OCI-LY3 (cell line): Measurements from ENCODE around the gene B4GALNT1.

Experiments used
- H2AFZ ChIP-seq: fragments of 200-600, 300-600 bp; shearing (Covaris generic); 2 replicates; pipeline ENCODE4 v1.6.0; 2014; ENCODE audit warnings: antibody characterized with exemption, low read depth, low read length
- H3K27ac ChIP-seq: fragments of 200-600, 300-600 bp; sonication (generic); 2 replicates; pipeline ENCODE4 v1.5.1; 2014; ENCODE audit warnings: mild to moderate bottlenecking, low read length, moderate library complexity, mixed read lengths
- H3K27me3 ChIP-seq: fragments of 200-600, 300-600 bp; sonication (generic); 2 replicates; pipeline ENCODE4 v1.6.1; 2014; ENCODE audit warnings: low read depth, low read length, mixed read lengths
- H3K36me3 ChIP-seq: fragments of 200-600, 300-600 bp; sonication (generic); replicated peaks from 2 replicates; pipeline ENCODE3; 2014; ENCODE audit warnings: low read depth, low read length, mixed read lengths
- H3K4me1 ChIP-seq: fragments of 300-600, 200-600 bp; sonication (generic); 2 replicates; pipeline ENCODE4 v1.6.1; 2014; ENCODE audit warnings: low read length, mixed read lengths
- H3K4me2 ChIP-seq: fragments of 200-600, 300-600 bp; sonication (generic); 2 replicates; pipeline ENCODE4 v1.6.1; 2014; ENCODE audit warnings: low read length, mixed read lengths
- H3K4me3 ChIP-seq: fragments of 300-600, 200-600 bp; sonication (generic); 2 replicates; pipeline ENCODE4 v1.5.1; 2014; ENCODE audit warnings: antibody characterized with exemption, mild to moderate bottlenecking, low read length, moderate library complexity
- H3K79me2 ChIP-seq: fragments of 300-600, 200-600 bp; shearing (Covaris generic); 2 replicates; pipeline ENCODE4 v1.6.1; 2014; ENCODE audit warnings: mild to moderate bottlenecking, low read length, mixed read lengths
- H3K9ac ChIP-seq: fragments of 300-600, 200-600 bp; shearing (Covaris generic); 2 replicates; pipeline ENCODE4 v1.6.0; 2014; ENCODE audit warnings: mild to moderate bottlenecking, low read length, moderate library complexity
- H3K9me3 ChIP-seq: fragments of 200-600, 300-600 bp; shearing (Covaris generic); 2 replicates; pipeline ENCODE4 v1.6.1; 2014; ENCODE audit warnings: low read length, mixed read lengths; ENCODE audit not compliant: insufficient read depth
- H4K20me1 ChIP-seq: fragments of 200-600, 300-600 bp; sonication (generic); 2 replicates; pipeline ENCODE4 v1.6.1; 2016; ENCODE audit warnings: low read length, mixed read lengths; ENCODE audit not compliant: insufficient read depth
- CTCF ChIP-seq: fragments of 200-600, 300-600 bp; sonication (generic); IDR thresholded peaks from 2 replicates; pipeline ENCODE4 v1.5.1; 2014; ENCODE audit warnings: antibody characterized with exemption, low read length, low read depth
- EZH2phosphoT487 ChIP-seq: fragments of 200-600 bp; shearing (Covaris generic); IDR thresholded peaks from 2 replicates; pipeline ENCODE4 v1.6.1; 2018; ENCODE audit warnings: antibody characterized with exemption, mixed run types, low read depth

Gene B4GALNT1

GRCh38 chr12:57609781-57610553, 23.0 kb downstream of the B4GALNT1 start:
- TF ChIP-seq CTCF, result no peak
- TF ChIP-seq EZH2phosphoT487, result no peak
- Histone ChIP-seq H2AFZ (no peak overlapping the region), H3K4me1 (peaks cover 34% of the 10 kb centered on the region), H3K9me3 (no peaks in the 10 kb centered on the region), H3K27me3 (no peaks in the 10 kb centered on the region), H3K4me2 (no peak overlapping the region), H3K4me3 (no peak overlapping the region), H3K79me2 (peaks cover 9% of the 10 kb centered on the region), H4K20me1 (no peaks in the 10 kb centered on the region), H3K9ac (no peak overlapping the region), H3K36me3 (peaks cover 4% of the 10 kb centered on the region), H3K27ac (no peak overlapping the region)

GRCh38 chr12:57609101-57609780, 23.8 kb downstream of the B4GALNT1 start:
- H3K4me2 ChIP-seq, result no peak overlapping the region
- H3K79me2 ChIP-seq, result peaks cover 11% of the 10 kb centered on the region
- TF ChIP-seq EZH2phosphoT487 (no peak), CTCF (no peak)
- no peak overlapping the region for H3K4me3 ChIP-seq
- H3K9me3 ChIP-seq, result no peaks in the 10 kb centered on the region
- H3K27ac ChIP-seq, result no peak overlapping the region
- no peaks in the 10 kb centered on the region for H3K27me3 ChIP-seq
- H3K9ac ChIP-seq, result no peak overlapping the region
- H3K4me1 ChIP-seq, result peaks cover 28% of the 10 kb centered on the region
- no peak overlapping the region for H2AFZ ChIP-seq
- no peaks in the 10 kb centered on the region for H4K20me1 ChIP-seq
- peaks cover 4% of the 10 kb centered on the region for H3K36me3 ChIP-seq

- no peaks in the 10 kb centered on the region for H3K27me3 ChIP-seq
- H3K4me1 ChIP-seq, result peaks cover 23% of the 10 kb centered on the region
- no peak for TF ChIP-seq CTCF
- no peak overlapping the region for H3K9ac ChIP-seq
- peaks cover 11% of the 10 kb centered on the region for H3K79me2 ChIP-seq
- H3K27ac ChIP-seq, result no peak overlapping the region
- no peak overlapping the region for H3K4me3 ChIP-seq
- peaks cover 4% of the 10 kb centered on the region for H3K36me3 ChIP-seq
- H3K9me3 ChIP-seq, result no peaks in the 10 kb centered on the region
- H4K20me1 ChIP-seq, result no peaks in the 10 kb centered on the region
- H2AFZ ChIP-seq, result no peak overlapping the region
- no peak overlapping the region for H3K4me2 ChIP-seq
Observed at GRCh38 chr12:57607958-57608663, 24.9 kb downstream of the B4GALNT1 start.

- no peak overlapping the region for H3K27ac ChIP-seq
- H3K27me3 ChIP-seq, result no peaks in the 10 kb centered on the region
- H3K4me2 ChIP-seq, result no peak overlapping the region
- no peak overlapping the region for H3K9ac ChIP-seq
- H2AFZ ChIP-seq, result no peak overlapping the region
- peaks cover 19% of the 10 kb centered on the region for H3K4me1 ChIP-seq
- TF ChIP-seq EZH2phosphoT487 (no peak), CTCF (no peak)
- no peaks in the 10 kb centered on the region for H3K9me3 ChIP-seq
- peaks cover 11% of the 10 kb centered on the region for H3K79me2 ChIP-seq
- peaks cover 10% of the 10 kb centered on the region for H3K36me3 ChIP-seq
- H3K4me3 ChIP-seq, result no peak overlapping the region
- H4K20me1 ChIP-seq, result no peaks in the 10 kb centered on the region
Observed at GRCh38 chr12:57606821-57607220, 26.2 kb downstream of the B4GALNT1 start.
